CD14-positive monocyte (primary cell): Measurements from ENCODE around the gene APOO. TPM values are rescaled to one million over a fixed set of nuclear protein-coding genes. Genes with fewer than 3 reads are reported as not detected.
"Not testable (repeated sequence)": the region's sequence is repeated elsewhere in the genome, so short reads cannot be mapped to it uniquely, and the experiment has no call there.

Experiments used
- DNase-seq, 3 donors: peaks; one replicate each; pipeline ENCODE4 v3.0.0-alpha.2; 2011 to 2022
- H2AFZ ChIP-seq: 2 replicates; pipeline ENCODE4 v1.6.0; 2012; ENCODE audit warnings: mild to moderate bottlenecking, low read depth, low read length, inconsistent platforms; ENCODE audit not compliant: insufficient read depth, poor library complexity, severe bottlenecking
- H3K27ac ChIP-seq, 2 donors: 1 replicate in 1 of 2; 2 replicates in 1 of 2; pipeline ENCODE4 v1.5.1; 2012 to 2013; ENCODE audit warnings: low read length in 2 of 2, control low read depth in 1 of 2, inconsistent platforms in 1 of 2, low read depth in 1 of 2, mild to moderate bottlenecking in 1 of 2
- H3K27me3 ChIP-seq, 2 donors: one replicate each; pipeline versions ENCODE4 v1.6.0 to v1.6.1; 2011 to 2013; ENCODE audit warnings: low read length in 2 of 2; ENCODE audit not compliant: control insufficient read depth in 2 of 2, insufficient read depth in 2 of 2
- H3K36me3 ChIP-seq, 2 donors: replicated peaks in 1 of 2; 1 replicate in 1 of 2; 2 replicates in 1 of 2; pipeline versions ENCODE4 v1.5.1 to v1.6.1; 2012 to 2013; ENCODE audit warnings: low read length in 2 of 2, control low read depth in 1 of 2, inconsistent platforms in 1 of 2, mild to moderate bottlenecking in 1 of 2; ENCODE audit not compliant: insufficient read depth in 2 of 2, control insufficient read depth in 1 of 2
- H3K4me1 ChIP-seq, 2 donors: 1 replicate in 1 of 2; 2 replicates in 1 of 2; pipeline versions ENCODE4 v1.5.1 to v1.6.1; 2012 to 2013; ENCODE audit warnings: low read length in 2 of 2, control low read depth in 1 of 2, inconsistent platforms in 1 of 2, mild to moderate bottlenecking in 1 of 2, moderate library complexity in 1 of 2; ENCODE audit not compliant: insufficient read depth in 2 of 2, control insufficient read depth in 1 of 2
- H3K4me2 ChIP-seq: replicated peaks from 2 replicates; pipeline ENCODE3; 2012; ENCODE audit warnings: low read length, moderate library complexity, mild to moderate bottlenecking; ENCODE audit not compliant: poor library complexity, severe bottlenecking; ENCODE audit errors: extremely low read depth
- H3K4me3 ChIP-seq, 3 experiments: fragments of 200-600 bp in 1 of 3; sonication (generic) in 1 of 3; replicated peaks in 1 of 3; 1 replicate in 2 of 3; 2 replicates in 1 of 3; pipeline ENCODE4 v1.5.1; 2011 to 2013; ENCODE audit warnings: low read length in 3 of 3, mild to moderate bottlenecking in 3 of 3, control low read depth in 2 of 3, low read depth in 2 of 3, inconsistent platforms in 1 of 3, moderate library complexity in 1 of 3
- H3K79me2 ChIP-seq: 2 replicates; pipeline ENCODE4 v1.6.0; 2012; ENCODE audit warnings: mild to moderate bottlenecking, control low read depth, inconsistent platforms, low read length, moderate library complexity; ENCODE audit not compliant: insufficient read depth
- H3K9ac ChIP-seq: 2 replicates; pipeline ENCODE4 v1.6.0; 2017; ENCODE audit warnings: low read length, mild to moderate bottlenecking; ENCODE audit not compliant: insufficient read depth, poor library complexity, severe bottlenecking
- H3K9me3 ChIP-seq, 2 donors: replicated peaks in 1 of 2; 1 replicate in 1 of 2; 2 replicates in 1 of 2; pipeline versions ENCODE4 v1.5.1 to v1.6.1; 2012 to 2013; ENCODE audit warnings: low read length in 2 of 2, control low read depth in 1 of 2; ENCODE audit not compliant: control insufficient read depth in 1 of 2, insufficient read depth in 1 of 2
- H4K20me1 ChIP-seq: 2 replicates; pipeline ENCODE4 v1.6.0; 2012; ENCODE audit warnings: mild to moderate bottlenecking, low read length, control low read depth, moderate library complexity; ENCODE audit not compliant: insufficient read depth
- H3K27ac Mint-ChIP-seq, 7 donors: one replicate each; pipeline ENCODE4 v1.8.0; 2020; ENCODE audit warnings: mild to moderate bottlenecking in 7 of 7, mixed read lengths in 7 of 7, moderate library complexity in 6 of 7, inconsistent platforms in 2 of 7
- H3K27me3 Mint-ChIP-seq, 3 donors: one replicate each; pipeline ENCODE4 v1.8.0; 2021 to 2022; ENCODE audit warnings: low read depth in 3 of 3, mild to moderate bottlenecking in 3 of 3, mixed read lengths in 3 of 3, moderate library complexity in 3 of 3, inconsistent platforms in 1 of 3
- H3K36me3 Mint-ChIP-seq, 2 donors: one replicate each; pipeline ENCODE4 v1.8.0; 2020; ENCODE audit warnings: mixed read lengths in 2 of 2, inconsistent platforms in 1 of 2, mild to moderate bottlenecking in 1 of 2
- H3K4me1 Mint-ChIP-seq: one replicate; pipeline ENCODE4 v1.8.0; 2020; ENCODE audit warnings: mild to moderate bottlenecking, mixed read lengths
- H3K4me3 Mint-ChIP-seq, 2 donors: one replicate each; pipeline ENCODE4 v1.8.0; 2020; ENCODE audit warnings: mild to moderate bottlenecking in 2 of 2, mixed read lengths in 2 of 2, moderate library complexity in 1 of 2
- H3K9me3 Mint-ChIP-seq, 7 donors: one replicate each; pipeline ENCODE4 v1.8.0; 2020 to 2022; ENCODE audit warnings: mixed read lengths in 7 of 7, mild to moderate bottlenecking in 6 of 7, moderate library complexity in 6 of 7, inconsistent platforms in 2 of 7
- CTCF ChIP-seq: fragments of 200-600 bp; IDR thresholded peaks from one replicate; pipeline ENCODE4 v1.8.0; 2022; ENCODE audit warnings: antibody characterized with exemption, mild to moderate bottlenecking
- WGBS: methylation state at CpG from one replicate; pipeline ENCODE4 v1.1.5; 2013; ENCODE audit warnings: missing lambda C conversion rate; ENCODE audit not compliant: insufficient coverage; 5-methylcytosine and 5-hydroxymethylcytosine counted together
- intact Hi-C, 2 donors: fragments of 100-400 bp; cut with micrococcal nuclease; formaldehyde crosslinking; loops; one replicate each; pipeline versions ENCODE4 v1.15.0 to v1.15.1; 2023
- polyA plus RNA-seq, 3 donors: library from polyadenylated mRNA; depleted of rRNA in 1 of 3; unstranded in 2 of 3; stranded (reverse) in 1 of 3; fragments of 300-500 nt in 2 of 3; fragments of >200 nt in 1 of 3; fragmentation: Illumina TruSeq in 2 of 3; gene quantifications; 1 replicate in 2 of 3; 2 replicates in 1 of 3; pipeline ENCODE4 v1.2.3, GENCODE V29; 2012 to 2021

APOO gene
- polyA plus RNA-seq, 3 donors, result 3.3 to 8.3 (median 4.6) TPM

GRCh38 chrX:23898412-23898959 is 9.3 kb downstream of the APOO start:
- H3K27me3 Mint-ChIP-seq, result peaks cover 0 to 24% (median 1%) of the 10 kb centered on the region in 3 donors
- H2AFZ ChIP-seq, result no peak overlapping the region
- H3K4me3 Mint-ChIP-seq, result no peak overlapping the region
- H3K9me3 Mint-ChIP-seq, result peaks cover 0 to 2% (median 0%) of the 10 kb centered on the region in 7 donors
- peaks cover 26 to 30% of the 10 kb centered on the region in 2 donors for H3K4me1 ChIP-seq
- no peaks in the 10 kb centered on the region for H4K20me1 ChIP-seq
- H3K9me3 ChIP-seq, result no peaks in the 10 kb centered on the region
- H3K27ac ChIP-seq, result no peak overlapping the region
- no CpG with 5 or more reads among the region's 3 CpGs for WGBS
- H3K27ac Mint-ChIP-seq, result no peak overlapping the region
- H3K36me3 Mint-ChIP-seq, result no peaks in the 10 kb centered on the region
- H3K27me3 ChIP-seq, result peaks cover 0 to 2% of the 10 kb centered on the region in 2 donors
- DNase-seq, result no peak
- H3K9ac ChIP-seq, result no peak overlapping the region
- H3K79me2 ChIP-seq, result no peaks in the 10 kb centered on the region
- TF ChIP-seq CTCF, result no peak
- H3K4me3 ChIP-seq, result no peak overlapping the region
- H3K4me1 Mint-ChIP-seq, result peaks cover 9% of the 10 kb centered on the region
- H3K36me3 ChIP-seq, result no peaks in the 10 kb centered on the region
- no peak overlapping the region for H3K4me2 ChIP-seq
- intact Hi-C loops, result no loop called here

- peaks cover 0 to 2% (median 0%) of the 10 kb centered on the region in 7 donors for H3K9me3 Mint-ChIP-seq
- H3K4me3 Mint-ChIP-seq, result no peak overlapping the region
- Histone ChIP-seq H3K36me3 (no peaks in the 10 kb centered on the region), H3K4me2 (no peak overlapping the region), H3K27ac (no peak overlapping the region), H3K9ac (no peak overlapping the region), H3K9me3 (no peaks in the 10 kb centered on the region), H2AFZ (no peak overlapping the region), H3K79me2 (no peaks in the 10 kb centered on the region), H3K27me3 (peaks cover 0 to 2% of the 10 kb centered on the region in 2 donors), H4K20me1 (no peaks in the 10 kb centered on the region), H3K4me1 (peaks cover 22 to 26% of the 10 kb centered on the region in 2 donors), H3K4me3 (no peak overlapping the region)
- H3K36me3 Mint-ChIP-seq, result no peaks in the 10 kb centered on the region
- H3K4me1 Mint-ChIP-seq, result peaks cover 9% of the 10 kb centered on the region
- intact Hi-C loops, result no loop called here
- H3K27ac Mint-ChIP-seq, result no peak overlapping the region
- TF ChIP-seq CTCF, result no peak
- WGBS, result no CpG with 5 or more reads among the region's 2 CpGs
- DNase-seq, result no peak
- H3K27me3 Mint-ChIP-seq, result peaks cover 0 to 27% (median 1%) of the 10 kb centered on the region in 3 donors
Observed at GRCh38 chrX:23896981-23897380, 10.8 kb downstream of the APOO start.

- H3K9me3 ChIP-seq, H3K36me3 ChIP-seq, H3K27ac ChIP-seq, H3K9ac ChIP-seq, H4K20me1 ChIP-seq, H3K27me3 ChIP-seq, H3K36me3 Mint-ChIP-seq, H2AFZ ChIP-seq, H3K9me3 Mint-ChIP-seq, H3K4me1 Mint-ChIP-seq, H3K27ac Mint-ChIP-seq, H3K79me2 ChIP-seq, H3K4me3 Mint-ChIP-seq, intact Hi-C loops, DNase-seq, H3K4me2 ChIP-seq, H3K4me3 ChIP-seq: not testable (repeated sequence)
- H3K27me3 Mint-ChIP-seq, result peaks cover 0 to 27% (median 1%) of the 10 kb centered on the region in 3 donors
- peaks cover 17 to 21% of the 10 kb centered on the region in 2 donors for H3K4me1 ChIP-seq
- no CpG with 5 or more reads among the region's 4 CpGs for WGBS
Observed at GRCh38 chrX:23896539-23896938, 11.2 kb downstream of the APOO start.
